ENCODE results near the gene CDH23.
A peak's percentile ranks its signal among the peaks of the same experiment; 100 is the strongest.

The CDH23 gene

DNA sequence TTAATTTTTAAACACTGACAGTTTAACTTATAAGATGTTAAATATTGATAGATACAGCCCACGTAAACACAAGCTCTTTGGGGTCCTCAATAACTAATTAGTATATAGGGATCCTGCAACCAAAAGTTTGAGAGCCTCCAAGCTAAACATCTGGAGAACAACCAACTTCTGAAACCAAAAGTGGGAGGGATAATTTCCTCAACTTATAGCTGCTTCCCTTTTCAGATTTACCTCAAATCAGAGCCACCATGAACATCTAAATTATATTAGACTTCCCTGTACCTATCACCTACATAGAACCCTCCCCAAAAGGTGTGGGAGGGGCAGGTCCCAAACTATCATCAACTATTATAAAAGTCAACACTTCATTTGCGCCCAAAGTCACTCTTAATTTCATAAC lies 445.7 kb downstream of the CDH23 start:
- no peak overlapping the region for H3K9ac ChIP-seq (ENCODE audit: low read length)
- no peaks in the 10 kb centered on the region for H3K9me3 ChIP-seq (ENCODE audit: control insufficient read depth, low read length)
- H3K4me3 ChIP-seq (ENCODE audit: low read length): no peak overlapping the region
- no peaks in the 10 kb centered on the region for H3K36me3 ChIP-seq (ENCODE audit: control insufficient read depth, insufficient read depth, low read length)
- H3K27me3 ChIP-seq (ENCODE audit: control insufficient read depth, insufficient read depth, low read length): no peaks in the 10 kb centered on the region
- H3K4me1 ChIP-seq (ENCODE audit: control insufficient read depth, insufficient read depth, low read length): peaks cover 18% of the 10 kb centered on the region

- Histone ChIP-seq H3K4me1 (ENCODE audit: control insufficient read depth, insufficient read depth, low read length) (peaks cover 12% of the 10 kb centered on the region), H3K27me3 (ENCODE audit: control insufficient read depth, insufficient read depth, low read length) (no peaks in the 10 kb centered on the region), H3K36me3 (ENCODE audit: control insufficient read depth, insufficient read depth, low read length) (no peaks in the 10 kb centered on the region), H3K9me3 (ENCODE audit: control insufficient read depth, low read length) (no peaks in the 10 kb centered on the region), H3K4me3 (ENCODE audit: low read length) (no peak overlapping the region), H3K9ac (ENCODE audit: low read length) (no peak overlapping the region)
These were observed 446.4 kb downstream of the CDH23 start for GRCh38 chr10:71842856-71843686.

DNA sequence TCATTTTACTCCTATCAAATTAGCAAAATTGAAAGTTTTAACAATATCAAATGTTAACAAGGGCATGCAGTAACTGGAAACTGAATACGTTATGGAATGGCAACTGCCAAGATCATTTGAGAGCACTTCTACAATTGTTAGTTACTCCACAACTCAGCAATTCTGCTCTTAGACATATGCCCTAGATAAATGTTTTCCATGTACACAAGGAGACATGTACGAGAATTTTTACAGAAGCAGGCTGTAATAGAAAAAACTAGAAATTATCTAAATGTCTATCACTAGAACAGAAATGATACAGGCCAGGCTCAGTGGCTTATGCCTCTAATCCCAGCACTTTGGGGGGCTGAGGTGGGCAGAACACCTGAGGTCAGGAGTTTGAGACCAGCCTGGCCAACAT lies 447.4 kb downstream of the CDH23 start:
- no peak overlapping the region for H3K4me3 ChIP-seq (ENCODE audit: low read length)
- H3K9ac ChIP-seq (ENCODE audit: low read length): no peak overlapping the region
- H3K9me3 ChIP-seq (ENCODE audit: control insufficient read depth, low read length): no peaks in the 10 kb centered on the region
- H3K36me3 ChIP-seq (ENCODE audit: control insufficient read depth, insufficient read depth, low read length): no peaks in the 10 kb centered on the region
- H3K4me1 ChIP-seq (ENCODE audit: control insufficient read depth, insufficient read depth, low read length): peaks cover 7% of the 10 kb centered on the region
- no peaks in the 10 kb centered on the region for H3K27me3 ChIP-seq (ENCODE audit: control insufficient read depth, insufficient read depth, low read length)

DNA sequence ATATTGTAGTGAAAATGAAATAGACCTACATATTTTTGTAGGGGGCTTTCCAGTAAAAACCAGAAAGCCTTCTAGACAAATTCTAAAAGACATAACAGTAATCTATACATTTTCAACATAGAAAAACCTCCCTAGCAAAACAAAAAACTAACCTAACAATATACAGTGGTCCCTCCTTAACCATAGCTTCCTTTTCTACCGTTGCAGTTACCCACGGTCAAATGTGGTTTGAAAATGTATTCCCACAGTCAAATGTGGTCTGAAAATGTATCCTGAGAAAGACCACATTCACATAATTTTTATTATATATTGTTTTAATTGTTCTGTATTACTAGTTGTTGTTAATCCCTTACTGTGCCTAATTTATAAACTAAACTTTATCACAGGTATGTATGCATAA lies 448.0 kb downstream of the CDH23 start:
- Histone ChIP-seq H3K9ac (ENCODE audit: low read length) (no peak overlapping the region), H3K36me3 (ENCODE audit: control insufficient read depth, insufficient read depth, low read length) (no peaks in the 10 kb centered on the region), H3K4me3 (ENCODE audit: low read length) (no peak overlapping the region), H3K27me3 (ENCODE audit: control insufficient read depth, insufficient read depth, low read length) (no peaks in the 10 kb centered on the region), H3K9me3 (ENCODE audit: control insufficient read depth, low read length) (no peaks in the 10 kb centered on the region), H3K4me1 (ENCODE audit: control insufficient read depth, insufficient read depth, low read length) (peaks cover 10% of the 10 kb centered on the region)

- H3K27me3 ChIP-seq (ENCODE audit: control insufficient read depth, insufficient read depth, low read length): no peaks in the 10 kb centered on the region
- H3K4me3 ChIP-seq (ENCODE audit: low read length): no peak overlapping the region
- H3K9me3 ChIP-seq (ENCODE audit: control insufficient read depth, low read length): no peaks in the 10 kb centered on the region
- no peak overlapping the region for H3K9ac ChIP-seq (ENCODE audit: low read length)
- H3K4me1 ChIP-seq (ENCODE audit: control insufficient read depth, insufficient read depth, low read length): peaks cover 4% of the 10 kb centered on the region
- no peaks in the 10 kb centered on the region for H3K36me3 ChIP-seq (ENCODE audit: control insufficient read depth, insufficient read depth, low read length)
These were observed 449.0 kb downstream of the CDH23 start for GRCh38 chr10:71845410-71846405.

- no peaks in the 10 kb centered on the region for H3K27me3 ChIP-seq (ENCODE audit: control insufficient read depth, insufficient read depth, low read length)
- peaks cover 4% of the 10 kb centered on the region for H3K4me1 ChIP-seq (ENCODE audit: control insufficient read depth, insufficient read depth, low read length)
- no peaks in the 10 kb centered on the region for H3K36me3 ChIP-seq (ENCODE audit: control insufficient read depth, insufficient read depth, low read length)
- H3K9me3 ChIP-seq (ENCODE audit: control insufficient read depth, low read length): no peaks in the 10 kb centered on the region
- no peak overlapping the region for H3K4me3 ChIP-seq (ENCODE audit: low read length)
- no peak overlapping the region for H3K9ac ChIP-seq (ENCODE audit: low read length)
These were observed 450.1 kb downstream of the CDH23 start for GRCh38 chr10:71846816-71847215.

DNA sequence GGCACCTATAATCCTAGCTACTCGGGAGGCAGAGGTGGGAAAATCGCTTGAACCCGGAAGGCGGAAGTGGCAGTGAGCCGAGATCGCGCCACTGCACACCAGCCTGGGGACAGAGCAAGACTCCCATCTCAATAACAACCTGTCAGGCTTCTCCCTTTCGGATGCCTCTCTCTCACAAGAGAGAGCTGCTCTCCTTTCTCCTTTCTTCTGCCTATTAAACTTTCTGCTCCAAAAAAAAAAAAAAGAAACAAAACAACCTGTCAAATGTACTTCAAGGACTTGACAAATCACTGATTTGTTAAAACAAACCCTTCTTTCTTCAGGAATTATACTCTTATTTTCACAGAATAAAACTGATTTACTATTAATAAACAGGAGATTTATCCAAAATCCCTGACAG lies 450.7 kb downstream of the CDH23 start:
- Histone ChIP-seq H3K36me3 (ENCODE audit: control insufficient read depth, insufficient read depth, low read length) (no peaks in the 10 kb centered on the region), H3K4me1 (ENCODE audit: control insufficient read depth, insufficient read depth, low read length) (peaks cover 4% of the 10 kb centered on the region), H3K27me3 (ENCODE audit: control insufficient read depth, insufficient read depth, low read length) (no peaks in the 10 kb centered on the region), H3K4me3 (ENCODE audit: low read length) (no peak overlapping the region), H3K9me3 (ENCODE audit: control insufficient read depth, low read length) (no peaks in the 10 kb centered on the region), H3K9ac (ENCODE audit: low read length) (no peak overlapping the region)

DNA sequence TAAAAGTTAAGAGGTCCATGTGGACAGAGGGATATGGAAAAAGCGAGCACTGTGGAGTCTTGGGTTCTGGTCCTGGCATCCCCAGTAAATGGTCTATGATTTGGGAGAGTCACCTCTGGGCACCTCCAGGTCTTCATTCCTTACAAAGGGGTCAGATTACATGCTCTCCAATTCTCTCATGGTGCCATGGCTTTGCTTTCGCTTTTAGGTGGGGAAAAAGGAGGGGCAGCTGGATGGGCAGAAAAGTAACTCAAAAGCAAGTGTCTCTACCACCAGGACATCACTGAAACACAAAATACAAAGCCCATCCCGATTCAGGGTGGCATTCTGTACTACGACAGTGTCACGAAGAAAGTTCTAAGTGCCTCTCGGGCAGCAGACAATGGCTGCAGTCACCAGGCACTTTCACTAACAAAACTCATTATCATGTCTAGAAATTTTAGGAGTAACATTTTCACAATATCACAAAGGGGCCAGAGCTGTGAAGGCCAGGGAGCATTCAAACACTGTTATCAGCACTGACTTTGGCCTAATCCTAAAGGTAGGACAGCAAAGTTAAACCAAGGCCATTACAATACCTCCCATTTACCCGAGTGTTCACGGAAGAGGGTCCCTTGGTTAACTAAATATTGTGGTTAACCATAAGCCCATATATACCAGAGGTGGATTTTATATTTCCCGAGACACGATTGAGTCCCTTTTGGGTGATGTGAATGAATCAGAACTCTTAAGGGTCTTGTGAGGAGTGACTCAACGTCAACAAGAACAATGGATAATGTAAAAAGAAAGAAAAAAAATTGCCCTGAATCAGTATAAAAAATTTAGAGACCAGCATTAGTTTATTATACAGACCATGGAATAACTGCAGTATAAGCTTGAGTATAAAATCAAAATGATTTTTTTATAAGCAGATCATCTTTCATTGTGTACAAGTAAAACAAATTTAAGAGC lies 451.9 kb downstream of the CDH23 start:
- Histone ChIP-seq H3K9me3 (ENCODE audit: control insufficient read depth, low read length) (no peaks in the 10 kb centered on the region), H3K4me3 (ENCODE audit: low read length) (no peak overlapping the region), H3K4me1 (ENCODE audit: control insufficient read depth, insufficient read depth, low read length) (peaks cover 4% of the 10 kb centered on the region)

GRCh38 chr10:71849461-71849908 lies 452.8 kb downstream of the CDH23 start:
- no peaks in the 10 kb centered on the region for H3K27me3 ChIP-seq (ENCODE audit: control insufficient read depth, insufficient read depth, low read length)
- no peaks in the 10 kb centered on the region for H3K9me3 ChIP-seq (ENCODE audit: control insufficient read depth, low read length)
- peaks cover 4% of the 10 kb centered on the region for H3K4me1 ChIP-seq (ENCODE audit: control insufficient read depth, insufficient read depth, low read length)
- peak overlapping the region; percentile 16 for H3K9ac ChIP-seq (ENCODE audit: low read length)
- no peaks in the 10 kb centered on the region for H3K36me3 ChIP-seq (ENCODE audit: control insufficient read depth, insufficient read depth, low read length)
- H3K4me3 ChIP-seq (ENCODE audit: low read length): peak overlapping the region; percentile 95

More for the DNA sequence above, 451.9 kb downstream of the CDH23 start:
- Histone ChIP-seq H3K9ac (ENCODE audit: low read length) (no peak overlapping the region), H3K27me3 (ENCODE audit: control insufficient read depth, insufficient read depth, low read length) (no peaks in the 10 kb centered on the region), H3K36me3 (ENCODE audit: control insufficient read depth, insufficient read depth, low read length) (no peaks in the 10 kb centered on the region)

DNA sequence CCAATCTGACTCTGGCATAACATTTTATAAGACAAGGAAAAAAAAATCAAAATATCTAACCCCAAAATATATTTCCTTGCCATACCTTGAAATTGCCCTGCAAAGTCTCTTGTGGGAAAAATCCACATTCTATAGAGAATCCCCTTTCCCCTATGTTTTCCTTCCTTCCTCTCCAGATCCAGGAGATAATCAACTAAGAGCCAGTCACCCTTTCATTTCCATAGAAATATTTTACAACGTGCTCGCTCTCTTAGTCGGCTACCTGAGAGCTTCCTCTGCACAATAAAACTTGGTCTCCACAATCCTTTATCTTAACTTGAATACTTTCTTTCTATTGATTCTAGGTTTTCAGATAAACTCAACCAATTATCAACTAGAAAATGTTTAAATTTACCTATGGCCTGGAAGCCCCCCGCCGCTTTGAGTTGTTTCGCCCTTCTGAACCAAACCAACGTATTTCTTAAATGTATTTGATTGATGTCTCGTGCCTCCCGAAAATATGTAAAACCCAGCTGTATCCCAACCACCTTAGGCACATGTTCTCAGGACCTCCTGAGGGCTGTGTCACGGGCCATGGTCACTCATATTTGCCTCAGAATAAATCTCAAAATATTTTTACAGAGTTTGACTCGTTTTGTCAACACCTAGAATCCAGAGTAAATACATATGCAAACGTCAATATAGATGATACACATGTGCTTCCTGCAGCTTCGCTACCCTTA lies 453.5 kb downstream of the CDH23 start:
- H3K36me3 ChIP-seq (ENCODE audit: control insufficient read depth, insufficient read depth, low read length): no peaks in the 10 kb centered on the region
- H3K9ac ChIP-seq (ENCODE audit: low read length): peak overlapping the region; percentile 98
- no peaks in the 10 kb centered on the region for H3K9me3 ChIP-seq (ENCODE audit: control insufficient read depth, low read length)
- no peaks in the 10 kb centered on the region for H3K27me3 ChIP-seq (ENCODE audit: control insufficient read depth, insufficient read depth, low read length)
- peak overlapping the region; percentile 95 for H3K4me3 ChIP-seq (ENCODE audit: low read length)
- peaks cover 4% of the 10 kb centered on the region for H3K4me1 ChIP-seq (ENCODE audit: control insufficient read depth, insufficient read depth, low read length)
